ENCODE results near the gene SRRM2. TPM values are rescaled to one million over a fixed set of nuclear protein-coding genes. Genes with fewer than 3 reads are reported as not detected.

Gene SRRM2
- total RNA-seq, 1 experiment from 2014 or later = 49.1 TPM

DNA sequence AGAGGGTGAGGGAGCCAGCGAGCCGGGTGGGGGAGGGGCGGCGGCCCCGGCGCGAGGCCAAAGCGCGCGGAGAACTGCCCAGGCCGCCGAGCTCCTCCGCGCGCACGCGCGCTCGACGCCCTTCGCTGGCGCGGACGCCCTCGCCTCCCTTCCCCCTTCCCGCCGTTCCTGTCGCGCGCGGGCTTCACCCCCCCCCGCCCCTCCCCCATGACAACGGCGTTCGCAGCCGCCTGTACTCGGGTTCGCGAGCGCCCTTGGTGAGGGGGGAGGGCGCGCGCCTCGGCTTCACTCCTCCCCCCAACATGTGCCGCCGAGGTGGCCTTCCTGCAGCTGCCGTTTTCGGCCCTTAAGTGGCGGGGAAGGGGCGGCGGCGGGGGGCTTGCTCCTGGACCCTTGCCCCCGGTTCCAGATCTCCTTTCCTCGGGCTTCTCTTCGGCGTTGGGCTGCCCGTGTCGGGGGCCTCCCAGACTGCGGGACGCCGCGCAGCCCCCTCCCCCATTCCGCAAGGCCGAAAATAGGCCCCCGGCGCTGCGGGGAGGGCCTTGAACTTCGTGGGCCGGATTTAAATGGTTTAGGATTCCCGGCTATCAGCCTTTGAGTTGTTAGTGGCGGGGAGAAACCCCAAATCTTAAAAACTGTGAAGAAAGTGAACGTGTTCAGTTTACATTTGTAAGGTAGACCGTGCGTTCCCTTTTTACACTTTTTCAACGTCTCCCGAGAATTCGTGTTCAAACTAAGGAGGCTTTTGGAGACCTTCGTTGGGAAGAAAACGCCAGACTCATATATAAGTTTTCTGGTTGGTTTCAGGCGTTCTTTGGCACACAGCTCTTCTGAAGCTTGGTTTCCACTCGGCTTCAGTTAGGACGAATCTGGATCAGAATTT lies 653 bp downstream of the SRRM2 start:
- Histone ChIP-seq H3K27ac (peak overlapping the region; percentile 99), H3K4me3 (peak overlapping the region; percentile 95), H3K4me1 (replicated peaks) (peaks cover 17% of the 10 kb centered on the region), H3K9me3 (replicated peaks) (no peaks in the 10 kb centered on the region; the same call in 1 of the 2 replicates), H3K27me3 (replicated peaks) (no peaks in the 10 kb centered on the region), H3K36me3 (peaks cover 64% of the 10 kb centered on the region)
- DNase-seq (ENCODE audit: low read depth in 1 of 2, low spot score in 2 of 2) = peak in 1 of 2 experiments; percentile 85

DNA sequence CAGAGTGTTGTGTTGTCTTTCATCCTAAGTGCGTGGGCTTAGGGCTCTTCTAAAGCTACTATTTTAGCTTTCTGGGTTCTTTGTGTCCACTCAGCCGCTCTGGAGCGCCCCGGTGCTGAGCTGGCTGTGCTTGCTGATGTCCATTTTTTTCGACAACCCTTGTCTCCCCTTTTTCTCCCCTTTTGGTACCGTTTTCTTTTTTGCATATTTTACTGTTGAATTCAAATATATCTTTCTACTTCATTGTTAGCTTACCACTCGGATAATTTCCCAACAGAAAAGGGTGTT lies 1.2 kb downstream of the SRRM2 start:
- H3K4me1 ChIP-seq (replicated peaks) = peaks cover 17% of the 10 kb centered on the region
- DNase-seq (ENCODE audit: low read depth in 1 of 2, low spot score in 2 of 2) = no peak
- H3K36me3 ChIP-seq = peaks cover 70% of the 10 kb centered on the region
- peak overlapping the region; percentile 95 for H3K4me3 ChIP-seq
- H3K9me3 ChIP-seq (replicated peaks) = no peaks in the 10 kb centered on the region; the same call in 1 of the 2 replicates
- peak overlapping the region; percentile 99 for H3K27ac ChIP-seq
- H3K27me3 ChIP-seq (replicated peaks) = no peaks in the 10 kb centered on the region

GRCh38 chr16:2755158-2755557 lies 2.7 kb downstream of the SRRM2 start:
- no peak for DNase-seq (ENCODE audit: low read depth in 1 of 2, low spot score in 2 of 2)
- no peaks in the 10 kb centered on the region; the same call in 1 of the 2 replicates for H3K9me3 ChIP-seq (replicated peaks)
- no peak overlapping the region for H3K4me3 ChIP-seq
- H3K27me3 ChIP-seq (replicated peaks) = no peaks in the 10 kb centered on the region
- H3K27ac ChIP-seq = no peak overlapping the region
- peaks cover 17% of the 10 kb centered on the region for H3K4me1 ChIP-seq (replicated peaks)
- H3K36me3 ChIP-seq = peaks cover 84% of the 10 kb centered on the region

DNA sequence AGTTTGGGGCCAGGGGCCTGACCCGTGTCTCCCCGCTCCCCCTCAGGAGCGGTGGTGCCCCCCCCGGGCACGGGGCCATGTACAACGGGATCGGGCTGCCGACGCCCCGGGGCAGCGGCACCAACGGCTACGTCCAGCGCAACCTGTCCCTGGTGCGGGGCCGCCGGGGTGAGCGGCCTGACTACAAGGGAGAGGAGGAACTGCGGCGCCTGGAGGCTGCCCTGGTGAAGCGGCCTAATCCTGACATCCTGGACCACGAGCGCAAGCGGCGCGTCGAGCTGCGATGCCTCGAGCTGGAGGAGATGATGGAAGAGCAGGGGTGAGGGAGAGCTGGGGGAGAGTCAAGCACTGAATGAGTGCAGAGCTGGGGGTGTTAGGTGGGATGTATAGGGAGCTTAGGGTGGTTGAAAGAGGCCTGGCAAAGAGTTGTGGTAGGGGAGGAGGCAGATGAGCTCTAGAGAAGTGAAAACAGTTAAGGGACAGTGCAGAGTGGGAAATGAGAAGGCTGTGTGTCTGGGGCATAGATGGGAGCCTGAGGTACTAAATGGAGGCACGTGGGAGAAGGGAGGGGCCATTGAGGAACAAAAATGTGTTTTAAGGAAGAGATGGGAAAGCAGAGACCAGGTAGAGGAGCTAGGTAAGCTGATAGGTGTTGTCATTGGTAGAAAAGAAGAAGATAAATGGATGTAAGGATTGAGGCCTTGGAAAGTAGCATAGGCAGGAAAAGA lies 4.0 kb downstream of the SRRM2 start:
- H3K36me3 ChIP-seq = peaks cover 95% of the 10 kb centered on the region
- DNase-seq (ENCODE audit: low read depth in 1 of 2, low spot score in 2 of 2) = no peak
- no peaks in the 10 kb centered on the region for H3K27me3 ChIP-seq (replicated peaks)
- H3K27ac ChIP-seq = no peak overlapping the region
- no peak overlapping the region for H3K4me3 ChIP-seq
- peaks cover 14% of the 10 kb centered on the region for H3K4me1 ChIP-seq (replicated peaks)
- H3K9me3 ChIP-seq (replicated peaks) = no peaks in the 10 kb centered on the region; the same call in 1 of the 2 replicates

DNA sequence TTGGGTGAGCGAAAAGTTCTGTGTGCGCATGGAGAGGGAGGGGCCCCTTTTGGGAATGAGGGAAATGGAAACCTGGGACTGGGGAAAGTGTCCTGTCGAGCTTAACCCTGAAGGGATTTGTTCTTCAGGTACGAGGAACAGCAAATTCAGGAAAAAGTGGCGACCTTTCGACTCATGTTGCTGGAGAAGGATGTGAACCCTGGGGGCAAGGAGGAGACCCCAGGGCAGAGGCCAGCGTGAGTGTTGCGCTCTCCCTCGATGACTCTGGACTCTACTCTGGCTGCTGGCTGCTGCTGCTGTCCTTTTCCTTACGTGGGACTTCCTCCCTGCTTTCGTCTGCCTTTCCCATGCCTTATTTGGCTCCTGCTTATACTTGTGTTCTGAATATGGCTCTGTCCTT lies 4.9 kb downstream of the SRRM2 start:
- peaks cover 98% of the 10 kb centered on the region for H3K36me3 ChIP-seq
- H3K4me1 ChIP-seq (replicated peaks) = peaks cover 7% of the 10 kb centered on the region
- no peak for DNase-seq (ENCODE audit: low read depth in 1 of 2, low spot score in 2 of 2)
- no peaks in the 10 kb centered on the region for H3K27me3 ChIP-seq (replicated peaks)
- H3K27ac ChIP-seq = no peak overlapping the region
- H3K9me3 ChIP-seq (replicated peaks) = no peaks in the 10 kb centered on the region
- no peak overlapping the region for H3K4me3 ChIP-seq

DNA sequence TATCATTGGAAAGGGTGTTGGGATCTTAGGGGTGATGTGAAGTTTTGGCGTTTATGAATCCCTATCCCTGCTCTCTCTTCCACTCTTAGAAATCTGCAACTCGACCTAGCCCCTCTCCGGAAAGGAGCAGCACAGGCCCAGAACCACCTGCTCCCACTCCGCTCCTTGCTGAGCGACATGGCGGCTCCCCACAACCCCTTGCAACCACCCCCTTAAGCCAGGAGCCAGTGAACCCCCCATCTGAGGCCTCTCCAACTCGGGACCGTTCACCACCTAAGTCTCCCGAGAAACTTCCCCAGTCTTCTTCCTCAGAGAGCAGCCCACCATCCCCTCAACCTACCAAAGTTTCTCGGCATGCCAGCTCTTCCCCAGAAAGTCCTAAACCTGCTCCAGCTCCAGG lies 9.0 kb downstream of the SRRM2 start:
- Histone ChIP-seq H3K4me3 (no peak overlapping the region), H3K27ac (no peak overlapping the region), H3K36me3 (peaks cover 100% of the 10 kb centered on the region), H3K4me1 (replicated peaks) (no peaks in the 10 kb centered on the region), H3K9me3 (replicated peaks) (no peaks in the 10 kb centered on the region), H3K27me3 (replicated peaks) (no peaks in the 10 kb centered on the region)
- DNase-seq (ENCODE audit: low read depth in 1 of 2, low spot score in 2 of 2) = no peak

GRCh38 chr16:2761886-2762583 lies 9.6 kb downstream of the SRRM2 start:
- Histone ChIP-seq H3K4me3 (no peak overlapping the region), H3K9me3 (replicated peaks) (no peaks in the 10 kb centered on the region), H3K36me3 (peaks cover 100% of the 10 kb centered on the region), H3K27me3 (replicated peaks) (no peaks in the 10 kb centered on the region), H3K27ac (no peak overlapping the region), H3K4me1 (replicated peaks) (no peaks in the 10 kb centered on the region)
- no peak for DNase-seq (ENCODE audit: low read depth in 1 of 2, low spot score in 2 of 2)

- Histone ChIP-seq H3K4me1 (replicated peaks) (no peaks in the 10 kb centered on the region), H3K4me3 (no peak overlapping the region)
Measured at GRCh38 chr16:2762711-2763110, 10.3 kb downstream of the SRRM2 start.

DNA sequence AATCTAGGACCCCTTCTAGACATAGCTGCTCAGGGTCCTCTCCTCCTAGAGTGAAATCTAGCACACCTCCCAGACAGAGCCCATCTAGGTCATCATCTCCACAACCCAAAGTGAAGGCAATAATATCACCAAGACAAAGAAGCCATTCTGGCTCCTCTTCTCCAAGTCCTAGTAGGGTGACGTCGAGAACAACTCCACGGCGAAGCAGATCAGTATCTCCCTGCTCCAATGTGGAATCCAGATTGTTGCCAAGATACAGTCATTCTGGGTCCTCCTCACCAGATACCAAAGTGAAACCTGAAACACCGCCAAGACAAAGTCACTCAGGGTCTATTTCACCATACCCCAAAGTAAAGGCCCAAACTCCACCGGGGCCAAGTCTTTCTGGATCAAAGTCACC lies 10.7 kb downstream of the SRRM2 start:
- Histone ChIP-seq H3K36me3 (peaks cover 100% of the 10 kb centered on the region), H3K4me1 (replicated peaks) (no peaks in the 10 kb centered on the region), H3K4me3 (no peak overlapping the region), H3K27ac (no peak overlapping the region), H3K27me3 (replicated peaks) (no peaks in the 10 kb centered on the region), H3K9me3 (replicated peaks) (no peaks in the 10 kb centered on the region)
- DNase-seq (ENCODE audit: low read depth in 1 of 2, low spot score in 2 of 2) = no peak

More at GRCh38 chr16:2762711-2763110, 10.3 kb downstream of the SRRM2 start:
- Histone ChIP-seq H3K36me3 (peaks cover 100% of the 10 kb centered on the region), H3K9me3 (replicated peaks) (no peaks in the 10 kb centered on the region), H3K27ac (no peak overlapping the region), H3K27me3 (replicated peaks) (no peaks in the 10 kb centered on the region)
- no peak for DNase-seq (ENCODE audit: low read depth in 1 of 2, low spot score in 2 of 2)

DNA sequence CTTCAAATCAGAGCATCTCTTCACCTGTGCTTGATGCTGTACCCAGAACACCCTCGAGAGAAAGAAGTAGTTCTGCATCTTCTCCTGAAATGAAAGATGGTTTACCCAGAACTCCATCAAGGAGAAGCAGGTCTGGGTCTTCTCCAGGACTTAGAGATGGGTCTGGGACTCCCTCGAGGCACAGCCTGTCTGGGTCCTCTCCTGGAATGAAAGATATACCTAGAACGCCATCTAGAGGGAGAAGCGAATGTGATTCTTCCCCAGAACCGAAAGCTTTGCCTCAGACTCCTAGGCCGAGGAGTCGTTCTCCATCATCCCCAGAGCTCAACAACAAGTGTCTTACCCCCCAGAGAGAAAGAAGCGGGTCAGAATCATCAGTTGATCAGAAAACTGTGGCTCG lies 12.3 kb downstream of the SRRM2 start:
- peaks cover 100% of the 10 kb centered on the region for H3K36me3 ChIP-seq

DNA sequence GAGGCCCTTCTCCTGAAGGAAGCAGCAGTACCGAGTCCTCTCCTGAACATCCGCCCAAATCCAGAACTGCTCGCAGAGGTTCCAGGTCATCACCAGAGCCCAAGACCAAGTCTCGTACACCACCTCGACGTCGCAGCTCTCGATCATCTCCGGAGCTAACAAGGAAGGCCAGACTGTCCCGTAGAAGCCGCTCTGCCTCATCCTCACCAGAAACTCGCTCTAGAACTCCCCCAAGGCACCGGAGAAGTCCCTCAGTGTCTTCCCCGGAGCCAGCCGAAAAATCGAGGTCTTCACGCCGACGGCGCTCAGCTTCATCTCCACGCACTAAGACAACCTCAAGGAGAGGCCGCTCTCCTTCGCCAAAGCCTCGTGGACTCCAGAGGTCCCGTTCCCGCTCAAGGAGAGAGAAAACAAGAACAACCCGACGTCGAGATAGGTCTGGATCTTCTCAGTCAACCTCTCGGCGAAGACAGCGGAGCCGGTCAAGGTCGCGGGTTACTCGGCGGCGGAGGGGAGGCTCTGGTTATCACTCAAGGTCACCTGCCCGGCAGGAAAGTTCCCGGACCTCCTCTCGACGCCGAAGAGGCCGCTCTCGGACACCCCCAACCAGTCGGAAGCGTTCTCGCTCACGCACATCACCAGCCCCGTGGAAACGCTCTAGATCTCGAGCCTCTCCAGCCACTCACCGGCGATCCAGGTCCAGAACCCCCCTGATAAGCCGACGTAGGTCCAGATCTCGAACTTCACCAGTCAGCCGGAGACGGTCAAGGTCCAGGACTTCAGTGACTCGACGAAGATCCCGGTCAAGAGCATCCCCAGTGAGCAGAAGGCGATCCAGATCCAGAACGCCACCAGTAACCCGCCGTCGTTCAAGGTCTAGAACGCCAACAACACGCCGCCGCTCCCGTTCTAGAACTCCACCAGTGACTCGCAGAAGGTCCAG lies 13.3 kb downstream of the SRRM2 start:
- H3K36me3 ChIP-seq = peaks cover 100% of the 10 kb centered on the region

More for the DNA sequence above, 12.3 kb downstream of the SRRM2 start:
- Histone ChIP-seq H3K27me3 (replicated peaks) (no peaks in the 10 kb centered on the region), H3K4me3 (no peak overlapping the region), H3K4me1 (replicated peaks) (no peaks in the 10 kb centered on the region), H3K9me3 (replicated peaks) (no peaks in the 10 kb centered on the region), H3K27ac (no peak overlapping the region)
- DNase-seq (ENCODE audit: low read depth in 1 of 2, low spot score in 2 of 2) = no peak

DNA sequence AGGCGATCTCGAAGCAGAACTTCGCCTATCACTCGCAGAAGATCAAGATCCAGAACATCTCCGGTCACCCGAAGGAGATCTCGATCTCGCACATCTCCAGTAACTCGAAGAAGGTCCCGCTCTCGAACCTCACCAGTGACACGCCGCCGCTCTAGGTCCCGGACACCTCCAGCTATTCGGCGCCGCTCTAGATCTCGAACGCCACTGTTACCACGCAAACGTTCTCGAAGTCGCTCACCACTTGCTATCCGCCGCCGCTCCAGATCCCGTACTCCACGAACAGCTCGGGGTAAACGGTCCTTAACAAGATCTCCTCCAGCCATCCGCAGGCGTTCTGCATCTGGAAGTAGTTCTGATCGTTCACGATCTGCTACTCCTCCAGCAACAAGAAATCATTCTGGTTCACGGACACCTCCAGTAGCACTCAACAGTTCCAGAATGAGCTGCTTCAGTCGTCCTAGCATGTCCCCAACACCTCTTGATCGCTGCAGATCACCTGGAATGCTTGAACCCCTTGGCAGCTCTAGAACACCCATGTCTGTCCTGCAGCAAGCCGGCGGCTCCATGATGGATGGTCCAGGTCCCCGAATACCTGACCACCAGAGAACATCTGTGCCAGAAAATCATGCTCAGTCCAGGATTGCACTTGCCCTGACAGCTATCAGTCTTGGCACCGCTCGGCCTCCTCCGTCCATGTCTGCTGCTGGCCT lies 14.1 kb downstream of the SRRM2 start:
- no peaks in the 10 kb centered on the region for H3K9me3 ChIP-seq (replicated peaks)
- H3K27me3 ChIP-seq (replicated peaks) = no peaks in the 10 kb centered on the region
- H3K4me1 ChIP-seq (replicated peaks) = no peaks in the 10 kb centered on the region

More for the DNA sequence above, 13.3 kb downstream of the SRRM2 start:
- DNase-seq (ENCODE audit: low read depth in 1 of 2, low spot score in 2 of 2) = no peak
- Histone ChIP-seq H3K27me3 (replicated peaks) (no peaks in the 10 kb centered on the region), H3K4me3 (no peak overlapping the region), H3K27ac (no peak overlapping the region), H3K4me1 (replicated peaks) (no peaks in the 10 kb centered on the region), H3K9me3 (replicated peaks) (no peaks in the 10 kb centered on the region)

More for the DNA sequence above, 14.1 kb downstream of the SRRM2 start:
- peaks cover 98% of the 10 kb centered on the region for H3K36me3 ChIP-seq
- H3K27ac ChIP-seq = no peak overlapping the region
- no peak overlapping the region for H3K4me3 ChIP-seq
- no peak for DNase-seq (ENCODE audit: low read depth in 1 of 2, low spot score in 2 of 2)
